ENCODE measurements around the gene ZNF446.
"Not testable (repeated sequence)": the region's sequence is repeated elsewhere in the genome, so short reads cannot be mapped to it uniquely, and the experiment has no call there.

DNA sequence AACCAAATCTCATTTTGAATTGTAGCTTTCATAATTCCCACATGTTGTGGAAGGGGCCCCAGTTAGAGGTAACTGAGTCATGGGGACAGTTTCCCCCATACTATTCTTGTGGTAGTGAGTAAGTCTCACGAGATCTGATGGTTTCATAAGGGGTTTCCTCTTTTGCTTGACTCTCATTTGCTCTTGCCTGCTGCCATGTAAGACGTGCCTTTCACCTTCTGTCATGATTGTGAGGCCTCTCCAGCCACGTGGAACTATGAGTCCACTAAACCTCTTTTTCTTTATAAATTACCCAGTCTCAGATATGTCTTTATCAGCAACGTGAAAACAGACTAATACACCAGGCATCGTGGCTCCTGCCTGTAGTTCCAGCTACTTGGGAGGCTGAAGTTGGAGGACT lies 26.2 kb upstream of the ZNF446 start:
- TF ChIP-seq, protein P1, sequence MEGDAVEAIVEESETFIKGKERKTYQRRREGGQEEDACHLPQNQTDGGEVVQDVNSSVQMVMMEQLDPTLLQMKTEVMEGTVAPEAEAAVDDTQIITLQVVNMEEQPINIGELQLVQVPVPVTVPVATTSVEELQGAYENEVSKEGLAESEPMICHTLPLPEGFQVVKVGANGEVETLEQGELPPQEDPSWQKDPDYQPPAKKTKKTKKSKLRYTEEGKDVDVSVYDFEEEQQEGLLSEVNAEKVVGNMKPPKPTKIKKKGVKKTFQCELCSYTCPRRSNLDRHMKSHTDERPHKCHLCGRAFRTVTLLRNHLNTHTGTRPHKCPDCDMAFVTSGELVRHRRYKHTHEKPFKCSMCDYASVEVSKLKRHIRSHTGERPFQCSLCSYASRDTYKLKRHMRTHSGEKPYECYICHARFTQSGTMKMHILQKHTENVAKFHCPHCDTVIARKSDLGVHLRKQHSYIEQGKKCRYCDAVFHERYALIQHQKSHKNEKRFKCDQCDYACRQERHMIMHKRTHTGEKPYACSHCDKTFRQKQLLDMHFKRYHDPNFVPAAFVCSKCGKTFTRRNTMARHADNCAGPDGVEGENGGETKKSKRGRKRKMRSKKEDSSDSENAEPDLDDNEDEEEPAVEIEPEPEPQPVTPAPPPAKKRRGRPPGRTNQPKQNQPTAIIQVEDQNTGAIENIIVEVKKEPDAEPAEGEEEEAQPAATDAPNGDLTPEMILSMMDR (IDR thresholded peaks at IDR 0.05), result not testable (repeated sequence)
- not testable (repeated sequence) for TF ChIP-seq POLR2A (IDR thresholded peaks at IDR 0.05)
